Measurements from ENCODE around the gene MCM3.
A peak's percentile ranks its signal among the peaks of the same experiment; 100 is the strongest.

Gene MCM3

GRCh38 chr6:52245425-52245824, 39.1 kb downstream of the MCM3 start:
- DNase-seq, result no peak

GRCh38 chr6:52244400-52244799, 40.1 kb downstream of the MCM3 start, which contains the start of gene IL17F:
IL17F (minus strand) TSS chr6:52244500; CDS start chr6:52244429, 71 bp downstream.
- DNase-seq, result no peak

- DNase-seq, result no peak
These were observed 41.2 kb downstream of the MCM3 start for GRCh38 chr6:52243282-52243893.

- no peak for DNase-seq
These were observed 42.7 kb downstream of the MCM3 start for GRCh38 chr6:52241819-52242218.

GRCh38 chr6:52233975-52234823, 50.3 kb downstream of the MCM3 start:
- peak; percentile 50 for DNase-seq

- DNase-seq, result no peak
These were observed 51.5 kb downstream of the MCM3 start for GRCh38 chr6:52233005-52233404.

- no peak for DNase-seq
These were observed 53.0 kb downstream of the MCM3 start for GRCh38 chr6:52231406-52232127.

- no peak for DNase-seq
These were observed 53.9 kb downstream of the MCM3 start for GRCh38 chr6:52230685-52231084.

- no peak for DNase-seq
These were observed 57.0 kb downstream of the MCM3 start for GRCh38 chr6:52227495-52227894.

- DNase-seq, result peak; percentile 72
These were observed 63.2 kb downstream of the MCM3 start for GRCh38 chr6:52221302-52221701.

GRCh38 chr6:52217761-52218160, 66.8 kb downstream of the MCM3 start:
- DNase-seq, result no peak

- DNase-seq, result no peak
These were observed 67.5 kb downstream of the MCM3 start for GRCh38 chr6:52216932-52217575.

GRCh38 chr6:52215787-52216186, 68.8 kb downstream of the MCM3 start:
- DNase-seq, result no peak

All from GDM1 (cell line).